Activated naive CD8-positive, alpha-beta T cell treated with anti-CD3 and anti-CD28 coated beads, Interleukin-2, amount 10 ng/mL, durations not matched to agents 7 days and 5 days (primary cell): ENCODE data around the gene RNF17. TPM values are rescaled to one million over a fixed set of nuclear protein-coding genes. Genes with fewer than 3 reads are reported as not detected.

Source experiments
- ATAC-seq: fragments of 150-1000 bp; cut with Tn5 transposase; one replicate; pipeline ENCODE4 v1.10.0; 2021; ENCODE audit warnings: low read depth, moderate library complexity
- POLR2A ChIA-PET: fragments of 350-600 bp; sonication (Branson Sonifier 250); formaldehyde crosslinking; loops from one replicate; lab custom pipeline; 2021; ENCODE audit warnings: antibody characterized with exemption; lab: Charles Lee
- DNase-seq: peaks from one replicate; pipeline ENCODE4 v3.0.0; 2021
- H3K27ac Mint-ChIP-seq: one replicate; pipeline ENCODE4 v1.8.0; 2022; ENCODE audit warnings: mild to moderate bottlenecking, mixed read lengths
- H3K27me3 Mint-ChIP-seq: one replicate; pipeline ENCODE4 v1.8.0; 2022; ENCODE audit warnings: mild to moderate bottlenecking, moderate library complexity, mixed read lengths
- H3K36me3 Mint-ChIP-seq: one replicate; pipeline ENCODE4 v1.8.0; 2021; ENCODE audit warnings: mild to moderate bottlenecking, mixed read lengths
- H3K4me1 Mint-ChIP-seq: one replicate; pipeline ENCODE4 v1.8.0; 2021; ENCODE audit warnings: mixed read lengths
- H3K4me3 Mint-ChIP-seq: one replicate; pipeline ENCODE4 v1.8.0; 2022; ENCODE audit warnings: mild to moderate bottlenecking, moderate library complexity, mixed read lengths
- H3K9me3 Mint-ChIP-seq: one replicate; pipeline ENCODE4 v1.8.0; 2021; ENCODE audit warnings: mixed read lengths
- total RNA-seq, 2 experiments: library from RNA; stranded (reverse); gene quantifications; one replicate each; pipeline ENCODE4 v1.2.3, GENCODE V29; 2021

RNF17 gene
- total RNA-seq, 2 experiments from 2014 or later = not detected

DNA sequence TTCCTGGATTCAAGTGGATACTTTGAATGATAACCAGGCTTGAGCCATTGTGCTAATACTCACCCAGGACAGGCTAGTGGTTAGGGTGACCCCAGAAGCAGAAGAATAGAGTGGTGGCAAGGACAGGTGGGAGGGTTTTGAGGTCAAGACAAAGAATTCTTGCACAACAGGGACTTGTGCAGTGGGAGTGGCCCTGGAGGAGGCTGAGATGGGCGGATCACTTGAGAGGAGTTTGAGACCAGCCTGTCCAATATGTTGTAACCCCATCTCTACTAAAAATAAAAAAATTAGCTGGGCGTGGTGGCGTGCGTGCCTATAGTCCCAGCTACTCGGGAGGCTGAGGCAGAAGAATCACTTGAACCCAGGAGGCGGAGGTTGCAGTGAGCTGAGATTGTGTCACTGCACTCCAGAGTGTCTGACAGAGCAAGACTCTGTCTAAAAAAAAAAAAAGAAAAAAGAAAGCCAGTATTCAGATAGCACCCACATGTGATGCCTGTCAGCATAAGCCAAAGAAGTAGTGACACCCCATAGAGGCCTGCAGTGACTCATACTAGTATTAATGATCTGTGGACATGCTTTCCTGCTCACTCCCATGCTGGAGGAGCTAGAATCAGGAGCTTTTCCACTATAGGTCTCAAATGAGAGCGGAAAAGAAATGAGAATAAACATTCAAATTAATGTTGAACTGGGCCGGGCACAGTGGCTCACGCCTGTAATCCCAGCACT lies 78.7 kb downstream of the RNF17 start:
- H3K27ac Mint-ChIP-seq = no peak overlapping the region
- H3K36me3 Mint-ChIP-seq = no peaks in the 10 kb centered on the region
- no peak overlapping the region for H3K4me3 Mint-ChIP-seq
- no peak for DNase-seq
- POLR2A ChIA-PET = no interaction called here
- ATAC-seq = no peak
- H3K4me1 Mint-ChIP-seq = peaks cover under 1% of the 10 kb centered on the region
- H3K27me3 Mint-ChIP-seq = peaks cover 26% of the 10 kb centered on the region
- H3K9me3 Mint-ChIP-seq = no peaks in the 10 kb centered on the region

DNA sequence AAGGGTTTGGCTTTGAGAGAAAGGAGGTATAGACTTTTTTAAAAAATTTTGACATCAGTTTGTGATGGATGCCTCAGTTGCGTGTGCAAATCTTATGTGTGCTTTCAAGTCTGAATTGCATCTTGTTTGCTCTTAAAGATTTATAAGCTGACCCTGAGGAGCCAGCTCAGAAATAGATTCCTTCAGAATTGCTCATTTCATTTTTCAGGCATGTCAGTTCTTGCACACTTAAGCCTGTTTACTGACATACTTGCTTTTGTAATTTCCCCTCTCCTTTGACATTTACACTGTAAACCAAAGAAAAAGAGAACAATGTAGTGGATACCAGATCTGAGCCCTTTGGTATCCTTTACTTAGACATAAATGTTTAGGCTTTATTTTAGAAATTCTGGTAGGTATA lies 87.6 kb downstream of the RNF17 start:
- ATAC-seq (no peak), DNase-seq (no peak)
- peaks cover 18% of the 10 kb centered on the region for H3K27me3 Mint-ChIP-seq
- no peak overlapping the region for H3K27ac Mint-ChIP-seq
- H3K4me3 Mint-ChIP-seq = no peak overlapping the region
- POLR2A ChIA-PET = no interaction called here
- no peaks in the 10 kb centered on the region for H3K9me3 Mint-ChIP-seq
- no peaks in the 10 kb centered on the region for H3K36me3 Mint-ChIP-seq
- H3K4me1 Mint-ChIP-seq = no peaks in the 10 kb centered on the region

DNA sequence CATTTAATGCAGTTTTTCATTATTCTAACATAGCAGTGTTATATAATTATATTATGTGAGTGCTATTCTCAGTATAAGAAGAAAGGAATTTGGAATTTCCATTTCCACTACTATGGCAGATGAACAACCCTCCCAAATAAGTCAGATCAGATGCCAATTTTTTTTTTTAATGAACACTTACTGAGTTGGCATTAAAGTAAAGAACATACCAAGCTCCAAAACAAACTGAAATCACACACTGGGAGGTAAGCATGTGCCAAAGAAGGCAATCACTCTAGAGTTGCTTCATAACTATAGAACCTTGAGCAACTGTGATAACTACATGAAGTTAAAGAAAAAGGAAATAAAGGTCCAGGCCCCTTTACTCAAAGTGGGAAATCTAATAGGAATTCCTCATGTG lies 90.3 kb downstream of the RNF17 start:
- H3K4me1 Mint-ChIP-seq = no peaks in the 10 kb centered on the region
- POLR2A ChIA-PET = no interaction called here
- H3K4me3 Mint-ChIP-seq = no peak overlapping the region
- H3K27ac Mint-ChIP-seq = no peak overlapping the region
- no peaks in the 10 kb centered on the region for H3K9me3 Mint-ChIP-seq
- ATAC-seq = no peak
- no peaks in the 10 kb centered on the region for H3K36me3 Mint-ChIP-seq
- H3K27me3 Mint-ChIP-seq = peaks cover 23% of the 10 kb centered on the region
- no peak for DNase-seq

DNA sequence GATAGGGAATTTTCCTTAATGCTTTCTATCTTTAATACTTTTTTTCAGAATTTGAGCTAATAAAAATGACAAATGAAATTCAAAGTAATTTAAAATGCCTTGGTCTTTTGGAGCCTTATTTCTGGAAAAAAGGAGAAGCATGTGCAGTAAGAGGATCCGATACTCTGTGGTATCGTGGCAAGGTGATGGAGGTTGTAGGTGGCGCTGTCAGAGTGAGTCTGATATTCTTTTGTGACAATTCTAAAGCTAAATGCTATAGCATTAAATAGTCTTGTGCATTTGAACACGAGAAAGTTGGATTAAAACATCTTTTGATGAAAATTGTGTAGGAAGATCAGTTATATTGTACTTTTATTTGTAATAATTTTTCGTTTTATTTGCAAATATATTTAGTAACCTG lies 95.0 kb downstream of the RNF17 start:
- H3K4me3 Mint-ChIP-seq = no peak overlapping the region
- no peaks in the 10 kb centered on the region for H3K4me1 Mint-ChIP-seq
- POLR2A ChIA-PET = no interaction called here
- no peaks in the 10 kb centered on the region for H3K9me3 Mint-ChIP-seq
- DNase-seq (no peak), ATAC-seq (no peak)
- H3K27me3 Mint-ChIP-seq = peaks cover 12% of the 10 kb centered on the region
- no peak overlapping the region for H3K27ac Mint-ChIP-seq
- H3K36me3 Mint-ChIP-seq = no peaks in the 10 kb centered on the region

DNA sequence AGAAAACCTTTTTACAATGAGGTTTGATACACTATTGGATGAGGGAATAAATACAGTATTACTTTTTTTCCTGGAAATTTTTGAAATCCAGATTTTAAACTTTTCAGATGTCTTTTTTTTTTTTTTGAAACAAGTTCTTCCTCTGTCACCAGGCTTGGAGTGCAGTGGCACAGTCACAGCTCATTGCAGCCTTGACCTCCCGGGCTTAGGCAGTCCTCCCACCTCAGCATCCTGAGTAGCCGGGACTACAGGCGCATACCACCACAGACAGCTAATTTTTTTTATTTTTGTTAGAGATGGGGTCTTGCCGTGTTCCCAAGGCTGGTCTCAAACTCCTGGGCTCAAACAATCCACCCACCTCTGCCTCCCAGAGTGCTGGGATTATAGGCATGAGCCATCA lies 96.8 kb downstream of the RNF17 start:
- H3K27me3 Mint-ChIP-seq = peaks cover 22% of the 10 kb centered on the region
- H3K36me3 Mint-ChIP-seq = no peaks in the 10 kb centered on the region
- ATAC-seq = no peak
- H3K9me3 Mint-ChIP-seq = no peaks in the 10 kb centered on the region
- no peak overlapping the region for H3K4me3 Mint-ChIP-seq
- DNase-seq = no peak
- H3K27ac Mint-ChIP-seq = no peak overlapping the region
- H3K4me1 Mint-ChIP-seq = no peaks in the 10 kb centered on the region
- POLR2A ChIA-PET = no interaction called here

DNA sequence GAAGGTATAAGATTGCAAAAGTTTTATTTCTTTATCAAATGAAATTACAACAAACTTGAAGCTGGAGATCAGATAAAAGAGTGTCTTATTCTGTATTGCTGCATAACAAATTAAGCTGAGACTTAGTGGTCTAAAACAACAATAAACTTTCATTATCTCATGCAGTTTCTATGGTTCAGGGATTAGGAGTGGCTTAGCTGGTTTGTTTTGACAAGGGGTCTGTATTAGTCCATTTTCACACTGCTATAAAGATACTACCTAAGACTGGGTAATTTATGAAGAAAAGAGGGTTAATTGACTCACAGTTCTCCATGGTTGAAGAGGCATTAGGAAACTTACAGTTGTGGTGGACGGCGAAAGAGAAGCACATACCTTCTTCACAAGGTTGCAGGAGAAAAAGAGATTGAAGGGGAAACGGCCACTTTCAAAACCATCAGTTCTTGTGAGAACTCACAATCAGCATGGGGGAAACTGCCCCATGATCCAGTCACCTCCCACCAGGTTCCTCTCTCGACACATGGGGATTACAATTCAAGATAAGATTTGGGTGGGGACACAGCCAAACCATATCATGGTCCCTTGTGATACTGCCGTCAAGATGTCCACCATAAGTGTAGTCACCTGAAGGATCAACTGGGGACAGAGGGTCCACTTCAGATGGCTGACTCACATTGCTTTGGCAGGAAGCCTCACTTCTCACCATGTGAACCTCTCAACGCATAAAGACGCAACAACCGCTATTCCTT lies 97.8 kb downstream of the RNF17 start:
- DNase-seq (no peak), ATAC-seq (no peak)
- Mint-ChIP-seq H3K4me3 (no peak overlapping the region), H3K36me3 (no peaks in the 10 kb centered on the region), H3K27me3 (peaks cover 25% of the 10 kb centered on the region), H3K9me3 (no peaks in the 10 kb centered on the region), H3K4me1 (no peaks in the 10 kb centered on the region), H3K27ac (no peak overlapping the region)
- POLR2A ChIA-PET = no interaction called here

DNA sequence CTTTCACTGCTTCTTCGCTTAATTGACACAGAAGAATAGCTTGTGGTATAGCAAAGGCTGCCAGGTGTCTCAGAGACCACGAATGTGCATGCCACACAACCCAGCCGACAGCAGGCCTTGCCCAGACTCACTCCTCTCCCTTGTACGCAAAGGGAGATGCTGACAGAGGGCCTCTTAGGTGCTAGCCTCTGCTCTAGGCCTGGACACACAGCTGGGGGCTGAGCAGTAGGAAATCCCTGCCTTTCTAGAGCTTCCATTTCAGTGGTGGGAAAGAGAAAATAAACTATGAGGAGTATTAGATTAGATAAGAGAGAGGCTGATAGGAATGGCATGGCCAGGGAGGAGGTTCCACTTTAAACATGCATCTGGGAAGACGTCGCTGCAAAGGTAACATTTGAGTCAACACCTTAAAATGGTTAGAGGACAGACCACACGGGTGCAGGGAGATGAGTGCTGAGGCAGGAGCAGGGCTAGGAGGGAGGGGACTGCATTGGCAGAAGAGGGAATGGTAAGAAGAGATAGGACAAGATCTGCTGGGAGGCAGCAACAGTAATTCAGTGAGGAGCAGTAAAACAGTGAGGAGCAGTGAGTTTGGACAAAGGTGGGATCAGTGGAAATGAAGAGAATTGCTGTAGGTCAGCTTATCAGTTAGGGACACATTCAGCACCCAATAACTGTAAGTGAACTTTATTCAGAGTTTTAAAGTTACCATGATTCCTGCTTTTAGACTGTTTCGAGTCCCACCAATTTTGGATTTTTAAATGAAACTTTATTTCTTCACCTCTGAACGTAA lies 100.0 kb downstream of the RNF17 start:
- Mint-ChIP-seq H3K27me3 (peaks cover 30% of the 10 kb centered on the region), H3K4me3 (no peak overlapping the region), H3K27ac (no peak overlapping the region), H3K36me3 (no peaks in the 10 kb centered on the region), H3K9me3 (no peaks in the 10 kb centered on the region), H3K4me1 (peaks cover under 1% of the 10 kb centered on the region)
- POLR2A ChIA-PET = no interaction called here
- no peak for ATAC-seq
- DNase-seq = no peak

DNA sequence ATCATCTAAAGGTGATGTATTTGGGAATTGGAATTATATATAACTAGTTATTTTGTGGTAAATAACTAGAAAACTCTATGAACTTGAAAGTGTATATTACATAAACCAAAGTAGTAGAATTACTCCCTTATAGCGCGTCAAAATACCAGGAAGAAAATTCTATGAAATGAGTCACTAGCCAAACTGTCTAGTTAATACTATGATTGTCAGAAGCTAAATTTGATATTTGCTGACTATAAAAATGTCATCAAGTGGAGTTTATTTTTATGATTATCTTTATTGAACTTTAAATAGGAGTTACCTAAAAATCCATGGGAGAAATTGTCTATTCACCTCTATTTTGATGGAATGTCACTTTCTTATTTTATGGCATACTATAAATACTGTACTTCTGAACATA lies 100.6 kb downstream of the RNF17 start:
- H3K4me3 Mint-ChIP-seq = no peak overlapping the region
- no peak for DNase-seq
- H3K36me3 Mint-ChIP-seq = no peaks in the 10 kb centered on the region
- ATAC-seq = no peak
- no peaks in the 10 kb centered on the region for H3K9me3 Mint-ChIP-seq
- POLR2A ChIA-PET = no interaction called here
- no peak overlapping the region for H3K27ac Mint-ChIP-seq
- H3K4me1 Mint-ChIP-seq = peaks cover 4% of the 10 kb centered on the region
- H3K27me3 Mint-ChIP-seq = peaks cover 30% of the 10 kb centered on the region

DNA sequence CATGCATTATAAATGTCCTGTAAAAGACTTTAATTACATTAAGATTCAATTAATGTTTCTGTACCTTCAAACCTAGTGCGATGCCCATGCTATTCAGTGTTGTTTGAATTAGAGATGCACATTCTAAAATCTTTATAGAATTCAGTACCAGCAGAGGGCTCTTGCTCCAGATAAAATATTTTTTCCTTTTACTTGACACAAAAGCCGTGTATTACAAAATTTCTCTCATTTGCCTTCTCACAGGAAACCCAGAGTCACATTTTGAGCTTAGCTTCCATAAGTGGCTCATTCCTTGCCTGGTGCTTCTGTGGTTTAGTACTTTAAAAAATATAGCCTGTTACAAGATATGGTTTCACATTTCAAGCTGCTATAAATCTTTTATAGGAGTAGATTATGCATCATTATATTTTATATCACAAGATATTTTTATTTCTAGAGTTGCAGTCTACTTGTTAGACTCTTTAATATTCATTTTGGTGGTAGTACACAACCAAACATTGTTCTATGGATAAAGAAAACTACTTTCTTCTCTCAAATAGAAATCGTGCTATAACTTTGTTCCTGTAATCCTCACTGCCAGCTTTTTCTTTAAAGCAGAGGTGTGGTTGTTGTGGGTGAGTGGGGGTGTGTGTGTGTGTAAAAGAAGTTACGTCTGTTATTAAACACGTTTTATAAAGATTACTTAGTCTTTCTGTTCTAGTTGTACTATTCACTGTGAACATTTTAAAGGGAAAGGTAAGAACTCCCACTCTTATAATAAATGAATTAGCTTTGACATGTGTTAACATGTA lies 101.4 kb downstream of the RNF17 start:
- Mint-ChIP-seq H3K27ac (no peak overlapping the region), H3K4me1 (peaks cover 4% of the 10 kb centered on the region), H3K36me3 (no peaks in the 10 kb centered on the region), H3K9me3 (no peaks in the 10 kb centered on the region), H3K4me3 (no peak overlapping the region), H3K27me3 (peaks cover 30% of the 10 kb centered on the region)
- ATAC-seq (no peak), DNase-seq (no peak)
- POLR2A ChIA-PET = no interaction called here

DNA sequence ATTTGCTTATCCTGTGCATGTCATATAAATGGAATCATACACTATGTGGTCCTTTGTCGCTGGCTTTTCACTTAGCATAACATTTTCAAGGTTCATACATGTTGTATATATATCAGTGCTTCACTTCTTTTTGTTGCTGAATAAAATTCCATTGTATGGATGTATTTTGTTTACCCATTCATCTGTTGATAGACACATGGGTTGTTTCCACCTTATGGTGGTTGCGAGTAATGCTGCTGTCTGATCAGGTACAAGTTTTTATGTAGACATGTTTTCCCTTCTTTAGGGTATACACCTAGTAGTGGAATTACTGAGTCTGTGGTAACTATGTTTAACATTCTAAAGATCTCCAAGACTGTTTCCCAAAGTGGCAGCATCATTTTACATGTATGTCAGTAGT lies 102.5 kb downstream of the RNF17 start:
- Mint-ChIP-seq H3K4me1 (peaks cover 4% of the 10 kb centered on the region), H3K9me3 (no peaks in the 10 kb centered on the region), H3K4me3 (no peak overlapping the region), H3K27me3 (peaks cover 27% of the 10 kb centered on the region), H3K27ac (no peak overlapping the region), H3K36me3 (no peaks in the 10 kb centered on the region)
- DNase-seq (no peak), ATAC-seq (no peak)
- POLR2A ChIA-PET = no interaction called here

DNA sequence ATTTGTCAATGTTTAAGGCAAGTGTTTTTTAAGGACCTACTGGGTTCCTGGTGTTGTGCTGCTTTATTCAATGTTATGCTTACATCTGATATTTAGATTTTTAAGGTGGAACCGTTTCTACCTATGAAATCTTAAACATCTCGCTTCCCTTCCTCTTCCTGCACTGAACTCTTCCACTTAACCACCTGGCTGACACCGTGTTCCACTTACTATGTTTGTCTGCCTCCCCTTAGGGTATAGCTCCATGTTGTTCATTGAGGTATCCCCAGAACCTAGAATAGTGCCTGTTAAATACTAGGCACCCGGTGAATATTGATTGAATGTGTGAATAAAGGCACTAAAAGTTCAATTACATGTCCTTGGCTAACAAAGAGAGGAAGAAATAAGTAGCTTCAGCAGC lies 104.9 kb downstream of the RNF17 start:
- Mint-ChIP-seq H3K4me1 (peaks cover 4% of the 10 kb centered on the region), H3K36me3 (no peaks in the 10 kb centered on the region), H3K9me3 (no peaks in the 10 kb centered on the region), H3K27me3 (peaks cover 37% of the 10 kb centered on the region), H3K27ac (no peak overlapping the region), H3K4me3 (no peak overlapping the region)
- DNase-seq (no peak), ATAC-seq (no peak)
- POLR2A ChIA-PET = no interaction called here

DNA sequence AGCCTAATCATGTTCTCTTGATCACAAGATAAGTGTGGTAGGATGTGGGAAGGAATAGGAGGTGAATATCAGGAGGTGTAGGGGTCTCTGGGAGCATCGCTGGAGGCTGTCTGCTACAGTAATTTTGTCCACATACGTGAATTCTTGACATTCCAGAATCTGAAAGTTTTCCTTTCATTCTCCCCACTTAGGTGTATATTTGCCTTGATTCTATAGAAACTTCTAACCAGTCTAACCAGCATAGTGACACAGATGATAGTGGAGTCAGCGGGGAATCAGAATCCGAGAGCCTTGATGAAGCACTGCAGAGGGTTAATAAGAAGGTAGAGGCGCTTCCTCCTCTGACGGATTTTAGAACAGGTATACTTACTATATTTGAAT lies 106.4 kb downstream of the RNF17 start:
- Mint-ChIP-seq H3K27me3 (peaks cover 43% of the 10 kb centered on the region), H3K4me3 (no peak overlapping the region), H3K4me1 (peaks cover 4% of the 10 kb centered on the region), H3K9me3 (no peaks in the 10 kb centered on the region), H3K36me3 (no peaks in the 10 kb centered on the region), H3K27ac (no peak overlapping the region)
- DNase-seq = no peak
- POLR2A ChIA-PET = no interaction called here
- ATAC-seq = no peak

DNA sequence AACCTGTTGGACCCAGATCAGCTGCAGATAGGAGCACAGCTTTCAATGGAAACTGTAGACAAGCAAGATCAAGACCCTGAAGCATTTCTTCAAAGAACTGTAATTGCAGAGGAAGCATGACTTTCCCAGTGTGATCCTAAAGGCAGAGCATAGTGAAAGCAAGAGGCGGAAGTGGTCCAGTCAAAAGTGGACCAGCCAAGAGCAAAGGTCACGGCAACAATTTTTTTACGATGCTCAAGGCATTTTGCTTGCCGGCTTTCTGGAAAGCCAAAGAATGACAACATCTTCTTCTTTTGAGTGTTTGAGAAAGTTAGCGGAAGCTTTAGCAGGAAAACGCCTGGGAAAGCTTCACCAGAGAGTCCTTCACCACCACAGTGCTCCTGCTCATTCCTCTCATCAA lies 111.6 kb downstream of the RNF17 start:
- H3K9me3 Mint-ChIP-seq = no peaks in the 10 kb centered on the region
- DNase-seq (no peak), ATAC-seq (no peak)
- H3K36me3 Mint-ChIP-seq = no peaks in the 10 kb centered on the region
- no peaks in the 10 kb centered on the region for H3K4me1 Mint-ChIP-seq
- POLR2A ChIA-PET = no interaction called here
- no peak overlapping the region for H3K27ac Mint-ChIP-seq
- H3K4me3 Mint-ChIP-seq = no peak overlapping the region
- peaks cover 30% of the 10 kb centered on the region for H3K27me3 Mint-ChIP-seq
